Measurements from ENCODE around the gene WDR70.

Gene WDR70

GRCh38 chr5:37727238-37727637 is 348.1 kb downstream of the WDR70 start:
- DNase-seq, result no peak

- no peak for DNase-seq
Measured at GRCh38 chr5:37730896-37731455, 351.9 kb downstream of the WDR70 start.

- DNase-seq, result no peak
Measured at GRCh38 chr5:37734114-37734513, 355.0 kb downstream of the WDR70 start.

GRCh38 chr5:37735649-37736347 is 356.7 kb downstream of the WDR70 start:
- DNase-seq, result no peak

- no peak for DNase-seq
Measured at GRCh38 chr5:37736397-37736796, 357.3 kb downstream of the WDR70 start.

GRCh38 chr5:37737326-37738056 is 358.4 kb downstream of the WDR70 start:
- no peak for DNase-seq

GRCh38 chr5:37738057-37738691 is 359.1 kb downstream of the WDR70 start:
- peak; percentile 14 for DNase-seq

GRCh38 chr5:37738865-37739488 is 359.9 kb downstream of the WDR70 start:
- no peak for DNase-seq

GRCh38 chr5:37739817-37740261 is 360.7 kb downstream of the WDR70 start:
- DNase-seq, result no peak

GRCh38 chr5:37740331-37741066 is 361.4 kb downstream of the WDR70 start:
- no peak for DNase-seq

GRCh38 chr5:37742111-37742510 is 363.0 kb downstream of the WDR70 start:
- no peak for DNase-seq

- no peak for DNase-seq
Measured at GRCh38 chr5:37751227-37751626, 372.1 kb downstream of the WDR70 start.

- no peak for DNase-seq
Measured at GRCh38 chr5:37754976-37755375, 375.9 kb downstream of the WDR70 start.

GRCh38 chr5:37755581-37755980 is 376.5 kb downstream of the WDR70 start:
- no peak for DNase-seq

GRCh38 chr5:37756248-37756647 is 377.1 kb downstream of the WDR70 start:
- DNase-seq, result no peak

GRCh38 chr5:37757980-37758582 is 379.0 kb downstream of the WDR70 start:
- no peak for DNase-seq

- DNase-seq, result no peak
Measured at GRCh38 chr5:37767251-37767650, 388.1 kb downstream of the WDR70 start.

GRCh38 chr5:37767961-37768360 is 388.8 kb downstream of the WDR70 start:
- no peak for DNase-seq

- no peak for DNase-seq
Measured at GRCh38 chr5:37768371-37768770, 389.3 kb downstream of the WDR70 start.

GRCh38 chr5:37769108-37769507 is 390.0 kb downstream of the WDR70 start:
- no peak for DNase-seq

- DNase-seq, result no peak
Measured at GRCh38 chr5:37769840-37770239, 390.7 kb downstream of the WDR70 start.

GRCh38 chr5:37770786-37771185 is 391.7 kb downstream of the WDR70 start:
- no peak for DNase-seq

Data from activated CD4-positive, alpha-beta T cell treated with anti-CD3 and anti-CD28 coated beads for 48 hours (primary cell).